HG03095 (cell line): ENCODE measurements around the gene SMTN.
"Not testable (repeated sequence)": the region's sequence is repeated elsewhere in the genome, so short reads cannot be mapped to it uniquely, and the experiment has no call there.

Experiments used
- ATAC-seq: cut with Tn5 transposase; IDR thresholded peaks from one replicate; pipeline ENCODE4 v1.9.1; 2021; ENCODE audit warnings: moderate library complexity; ENCODE audit not compliant: unreplicated experiment

SMTN gene

GRCh38 chr22:31080848-31081649 is at the start of gene SMTN:
TSS of gene SMTN (plus strand) at chr22:31081318. CDS start at chr22:31083259, 1,941 bp downstream.
- peak; percentile 49 for ATAC-seq

DNA sequence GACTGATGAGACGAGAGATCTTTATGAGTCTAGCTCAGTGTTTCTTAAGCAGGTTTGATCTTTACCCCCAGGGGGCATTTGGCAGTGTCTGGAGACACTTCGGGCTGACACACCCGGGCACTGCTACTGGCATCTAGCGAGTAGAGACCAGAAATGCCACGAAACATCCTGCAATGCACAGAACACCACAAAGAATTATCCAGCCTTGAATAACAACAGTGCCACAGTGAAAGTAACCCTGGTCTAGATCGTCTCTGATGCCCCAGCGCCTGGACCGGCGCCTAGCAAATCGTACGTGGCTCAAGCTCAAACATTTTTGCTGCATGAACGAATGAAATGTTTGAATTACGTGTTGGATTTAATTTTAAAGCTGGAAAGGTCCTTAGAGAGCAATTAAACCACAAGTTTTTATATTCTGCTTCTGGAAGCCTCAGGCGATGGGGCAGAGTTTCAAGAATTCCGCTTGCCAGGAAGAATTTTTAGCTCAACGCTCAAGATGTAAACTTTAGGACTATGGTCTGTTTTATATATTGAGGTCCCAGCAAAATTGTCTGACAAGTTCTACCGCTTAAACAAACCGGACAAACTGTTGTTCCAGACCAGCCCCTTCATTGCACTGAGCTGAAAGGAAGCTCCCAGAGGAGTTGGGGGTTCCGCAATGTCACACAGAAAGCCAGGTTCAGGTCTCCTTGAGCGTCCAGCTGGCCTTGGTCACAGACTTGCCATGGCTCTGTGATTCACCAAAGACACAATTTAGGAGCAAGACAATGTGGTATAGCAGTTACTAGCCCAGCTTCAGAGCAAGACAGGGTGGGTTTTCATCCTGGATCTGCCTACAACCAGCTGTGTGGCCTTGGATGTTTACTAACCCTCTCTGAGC is 44.2 kb upstream of the SMTN start:
- no peak for ATAC-seq

DNA sequence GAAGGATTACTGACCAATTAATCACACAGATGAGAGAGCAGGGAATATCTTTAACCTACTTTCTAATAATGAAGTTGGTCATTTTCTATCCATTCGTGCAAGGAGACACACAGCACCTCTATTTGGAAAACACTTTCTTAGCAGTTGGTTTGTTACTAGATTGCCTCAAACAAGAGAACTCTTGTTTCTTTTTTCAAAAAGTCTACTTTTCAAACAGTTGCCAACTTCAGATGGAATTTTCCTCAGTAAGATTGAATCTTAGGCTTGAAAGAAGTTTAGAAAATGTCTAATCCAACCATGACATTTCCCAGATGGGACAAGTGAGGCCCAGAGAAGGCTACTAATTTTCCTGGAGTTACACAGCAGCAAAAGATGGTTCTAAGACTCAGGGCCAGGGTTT is 42.4 kb upstream of the SMTN start:
- no peak for ATAC-seq

GRCh38 chr22:31039393-31039792 is 41.7 kb upstream of the SMTN start:
- ATAC-seq, result no peak

- no peak for ATAC-seq
These were observed 40.3 kb upstream of the SMTN start for GRCh38 chr22:31040542-31041398.

DNA sequence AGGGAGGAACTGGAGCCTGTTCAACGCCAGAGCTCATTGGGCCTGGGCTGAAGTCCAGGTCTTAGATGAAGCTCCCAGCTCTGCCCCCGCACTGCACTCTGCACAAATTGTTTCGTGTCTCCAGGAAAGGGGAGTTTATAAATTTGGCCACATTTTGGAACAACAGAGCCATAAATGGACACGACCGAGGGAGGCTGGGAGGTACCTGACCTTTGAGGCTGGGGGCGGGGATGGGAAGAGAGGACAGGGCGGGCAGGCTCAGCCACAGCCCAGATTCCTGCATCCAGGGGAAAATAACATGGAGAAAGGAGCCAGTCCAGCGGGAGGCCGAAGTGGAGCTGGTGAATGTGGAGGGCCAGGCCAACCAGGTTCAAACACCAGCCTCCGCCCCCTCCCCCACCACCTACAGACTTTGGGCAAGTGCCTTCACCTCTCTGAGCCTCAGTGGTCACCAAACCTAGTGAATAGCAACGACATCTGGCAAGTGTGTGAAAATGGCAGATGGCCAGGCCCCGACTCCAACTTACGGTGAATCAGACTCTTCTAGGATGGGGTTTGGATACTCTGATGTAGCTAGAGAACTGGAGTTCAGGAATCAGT is 36.8 kb upstream of the SMTN start:
- ATAC-seq, result no peak

GRCh38 chr22:31045900-31046538 is 35.1 kb upstream of the SMTN start:
- no peak for ATAC-seq

DNA sequence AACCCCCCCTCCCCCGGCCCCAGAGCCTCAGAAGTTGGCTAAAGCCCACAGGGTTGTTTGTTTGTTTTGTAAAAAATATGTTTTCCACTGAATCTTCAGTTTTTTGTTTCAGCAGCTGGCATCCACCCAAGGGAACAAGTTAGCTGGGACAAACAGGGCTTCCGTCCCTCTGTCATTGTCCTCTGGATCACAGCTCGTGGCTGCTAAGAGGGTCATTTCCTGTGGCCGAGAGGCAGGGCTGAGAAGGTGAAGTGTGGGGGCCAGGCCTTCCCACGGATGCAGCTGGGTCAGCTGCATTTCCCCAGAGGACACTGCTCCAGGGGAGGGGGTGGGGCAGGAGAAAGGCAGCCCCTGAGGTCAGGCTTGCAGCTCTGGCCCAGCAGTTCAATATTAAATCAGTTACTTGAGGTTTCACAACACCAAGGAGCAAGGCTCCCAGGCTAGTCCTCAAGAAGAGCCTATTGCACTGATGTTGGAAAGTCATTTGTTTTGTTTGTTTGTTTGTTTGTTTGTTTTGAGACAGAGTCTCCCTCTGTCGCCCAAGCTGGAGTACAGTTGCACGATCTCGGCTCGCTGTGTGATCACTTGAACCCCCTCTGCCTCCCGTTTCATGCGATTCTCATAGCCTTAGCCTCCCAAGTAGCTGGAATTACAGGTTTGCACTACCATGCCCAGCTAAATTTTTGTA is 34.4 kb upstream of the SMTN start:
- no peak for ATAC-seq

DNA sequence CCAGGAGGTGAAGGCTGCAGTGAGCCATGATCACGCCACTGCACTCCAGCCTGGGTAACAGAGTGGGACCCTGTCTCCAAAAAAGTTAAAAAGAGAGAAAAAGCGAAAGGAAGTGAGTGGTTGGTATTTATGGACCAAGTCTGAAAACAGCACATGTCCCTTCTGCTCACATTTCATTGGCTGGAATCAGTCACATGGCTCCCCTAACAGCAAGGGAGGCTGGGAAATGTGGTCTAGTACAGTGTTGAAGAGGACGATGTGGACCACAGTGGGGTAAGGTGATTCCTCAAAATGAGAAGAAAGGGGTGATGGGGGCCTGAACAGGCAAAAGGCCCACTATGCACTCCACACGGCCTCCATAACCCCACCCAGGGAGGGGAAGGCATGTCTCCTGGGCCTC is 32.5 kb upstream of the SMTN start:
- no peak for ATAC-seq

- no peak for ATAC-seq
These were observed 31.2 kb upstream of the SMTN start for GRCh38 chr22:31049815-31050420.

DNA sequence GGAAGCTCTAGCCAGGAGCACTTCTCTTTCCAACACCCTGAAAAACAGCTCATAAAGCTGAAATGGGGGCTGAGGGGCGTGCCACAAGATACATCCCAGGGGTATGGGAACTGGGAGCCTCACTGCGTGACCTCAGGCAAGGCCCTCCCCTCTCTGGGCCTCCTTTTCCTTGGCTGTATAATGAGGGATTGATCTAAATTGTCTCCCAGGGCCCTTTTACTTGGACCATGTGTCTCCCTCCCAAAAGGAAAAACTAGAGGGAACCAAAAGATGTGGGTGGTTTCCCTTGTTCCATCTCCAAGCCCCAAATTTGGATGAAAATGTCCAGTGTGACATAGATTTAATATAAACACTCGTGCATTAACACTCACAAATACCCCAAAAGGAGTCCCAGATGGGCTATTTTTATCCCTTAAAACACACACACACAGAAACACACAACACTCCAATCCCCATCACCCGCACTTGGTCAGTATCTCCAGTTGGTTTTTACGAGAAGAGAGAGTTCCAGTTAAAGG is 25.9 kb upstream of the SMTN start:
- no peak for ATAC-seq

DNA sequence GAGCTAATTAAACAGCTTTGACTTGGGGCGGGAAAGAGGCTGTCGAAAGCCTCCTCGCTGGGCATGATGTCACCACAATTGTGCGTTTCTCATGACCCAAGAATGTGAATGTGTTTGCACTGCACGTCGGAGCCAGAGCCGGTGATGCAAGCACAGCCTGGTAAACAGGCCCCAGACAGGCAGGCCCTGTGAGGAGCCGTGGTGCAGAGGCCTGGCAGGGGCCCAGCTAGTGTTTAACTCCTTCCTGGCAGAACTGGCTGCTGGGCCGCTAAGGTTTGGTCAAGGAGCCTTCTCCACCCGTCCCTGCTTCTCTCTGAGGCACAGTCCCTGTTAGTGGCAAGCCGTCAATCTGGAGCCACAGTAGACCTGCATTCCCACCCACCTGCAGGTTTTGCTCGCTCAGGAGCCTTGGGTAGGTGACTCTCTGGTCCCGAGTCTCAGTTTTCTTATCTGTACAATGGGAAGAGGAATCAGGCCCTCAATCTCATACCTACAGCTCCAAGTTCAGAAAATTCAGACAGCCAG is 25.4 kb upstream of the SMTN start:
- ATAC-seq, result no peak

- no peak for ATAC-seq
These were observed 24.0 kb upstream of the SMTN start for GRCh38 chr22:31056986-31057599.

GRCh38 chr22:31059663-31060062 is 21.5 kb upstream of the SMTN start:
- ATAC-seq, result not testable (repeated sequence)

DNA sequence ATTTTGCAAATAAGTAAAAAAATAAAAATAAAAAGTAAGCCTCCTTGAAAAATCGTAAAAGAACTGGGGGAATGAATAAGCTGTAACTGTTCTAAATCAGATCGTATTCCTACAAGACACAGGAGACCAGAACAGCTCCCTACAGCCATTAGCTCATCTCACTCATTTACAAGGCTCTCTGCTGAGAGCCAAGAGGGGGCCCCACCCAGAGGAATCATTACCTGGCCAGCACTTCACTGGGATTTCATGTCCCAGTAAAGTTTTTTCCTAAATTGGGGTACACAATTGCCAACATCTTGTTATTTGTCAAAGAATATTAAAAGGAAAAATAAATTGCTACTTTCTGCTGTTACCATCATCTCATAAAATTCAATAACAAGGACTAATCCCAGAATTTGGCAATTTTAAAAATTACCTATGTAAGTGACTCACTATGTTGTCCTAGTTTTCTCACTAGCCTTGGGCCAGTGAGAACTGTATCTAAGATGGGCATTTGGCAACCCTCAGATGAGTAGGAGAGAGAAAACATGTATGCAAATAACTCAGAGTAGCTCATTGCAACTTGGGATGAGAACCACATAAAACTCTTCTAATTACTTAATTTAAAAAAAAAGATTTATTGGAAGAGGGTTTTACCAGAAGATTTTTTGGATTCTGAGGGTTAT is 18.4 kb upstream of the SMTN start:
- ATAC-seq, result no peak

DNA sequence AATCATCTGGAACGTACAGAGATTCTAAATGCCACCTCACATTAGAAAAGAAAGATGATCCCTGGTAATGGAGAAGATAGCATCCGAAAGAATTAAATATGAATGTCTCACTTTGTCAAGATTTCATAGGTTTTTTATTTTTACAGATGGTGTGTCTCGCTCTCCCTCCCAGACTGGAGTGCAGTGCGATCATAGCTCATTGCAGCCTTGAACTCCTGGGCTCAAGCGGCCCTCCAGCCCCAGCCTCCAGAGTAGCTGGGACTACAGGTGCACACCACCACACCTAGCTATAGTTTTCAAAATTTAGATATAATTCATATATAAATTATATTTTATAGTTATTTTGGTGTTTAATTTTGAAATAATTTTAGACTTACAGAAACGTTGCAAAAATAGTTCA is 16.7 kb upstream of the SMTN start:
- no peak for ATAC-seq

DNA sequence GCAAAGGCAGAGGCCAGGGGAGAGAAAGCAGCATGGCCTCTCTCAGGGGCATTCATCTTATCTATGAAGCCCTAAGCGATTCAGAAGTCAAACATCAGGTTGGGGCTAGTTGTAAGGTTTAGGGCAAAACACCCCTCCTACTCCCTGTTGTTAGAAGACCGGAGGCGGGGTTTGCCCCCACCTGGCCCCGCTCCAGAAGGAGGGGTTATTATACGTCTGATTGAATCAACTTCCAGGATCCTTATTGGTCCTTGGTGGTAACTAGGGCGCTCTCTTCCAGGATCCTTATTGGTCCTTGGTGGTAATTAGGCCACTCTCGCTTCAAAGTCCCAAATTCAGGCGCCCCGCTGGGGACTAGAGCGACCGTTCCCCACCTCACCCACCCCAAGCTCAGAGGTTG is 12.1 kb upstream of the SMTN start:
- no peak for ATAC-seq
